HG03139 (cell line): ENCODE data around the gene HPD.

Source experiments
- ATAC-seq: cut with Tn5 transposase; IDR thresholded peaks from one replicate; pipeline ENCODE4 v1.9.1; 2021; ENCODE audit not compliant: unreplicated experiment

Gene HPD

GRCh38 chr12:121829250-121829918 is 29.3 kb downstream of the HPD start:
- ATAC-seq: no peak

- ATAC-seq: no peak
These were observed 29.8 kb downstream of the HPD start for GRCh38 chr12:121828826-121829225.

- ATAC-seq: no peak
These were observed 30.4 kb downstream of the HPD start for GRCh38 chr12:121828306-121828705.

- no peak for ATAC-seq
These were observed 31.1 kb downstream of the HPD start for GRCh38 chr12:121827351-121828099.

- no peak for ATAC-seq
These were observed 32.1 kb downstream of the HPD start for GRCh38 chr12:121826318-121827150.

GRCh38 chr12:121825041-121825523 is 33.6 kb downstream of the HPD start:
- ATAC-seq: no peak

GRCh38 chr12:121823727-121824115 is 34.9 kb downstream of the HPD start:
- ATAC-seq: no peak

- ATAC-seq: no peak
These were observed 35.4 kb downstream of the HPD start for GRCh38 chr12:121823101-121823726.

- no peak for ATAC-seq
These were observed 36.1 kb downstream of the HPD start for GRCh38 chr12:121822393-121823100.

- no peak for ATAC-seq
These were observed 38.6 kb downstream of the HPD start for GRCh38 chr12:121820056-121820455.

GRCh38 chr12:121819212-121819949 is 39.3 kb downstream of the HPD start:
- ATAC-seq: no peak

- no peak for ATAC-seq
These were observed 41.0 kb downstream of the HPD start for GRCh38 chr12:121817648-121818043.

GRCh38 chr12:121816925-121817647 is 41.6 kb downstream of the HPD start:
- no peak for ATAC-seq

- ATAC-seq: no peak
These were observed 43.4 kb downstream of the HPD start for GRCh38 chr12:121815263-121815662.

GRCh38 chr12:121814429-121815119 is 44.1 kb downstream of the HPD start:
- no peak for ATAC-seq

GRCh38 chr12:121813951-121814350 is 44.7 kb downstream of the HPD start:
- ATAC-seq: no peak

GRCh38 chr12:121812921-121813896 is 45.5 kb downstream of the HPD start:
- ATAC-seq: no peak
